Hepatocyte (in vitro differentiated cells): ENCODE data around the gene KDM4B.

ENCODE experiments used
- EZH2phosphoT487 ChIP-seq: fragments of 200-600 bp; sonication (generic); IDR thresholded peaks from one replicate; pipeline ENCODE4 v1.6.1; 2018; ENCODE audit warnings: antibody characterized with exemption, mild to moderate bottlenecking, low read depth, moderate library complexity; ENCODE audit not compliant: unreplicated experiment, severe bottlenecking
- TF ChIP-seq, protein P1 (sequence below): fragments of 200-600 bp; sonication (generic); IDR thresholded peaks from 2 replicates; pipeline ENCODE4 v1.5.1; 2016; ENCODE audit warnings: antibody characterized with exemption, mild to moderate bottlenecking; ENCODE audit not compliant: poor library complexity

DNA sequence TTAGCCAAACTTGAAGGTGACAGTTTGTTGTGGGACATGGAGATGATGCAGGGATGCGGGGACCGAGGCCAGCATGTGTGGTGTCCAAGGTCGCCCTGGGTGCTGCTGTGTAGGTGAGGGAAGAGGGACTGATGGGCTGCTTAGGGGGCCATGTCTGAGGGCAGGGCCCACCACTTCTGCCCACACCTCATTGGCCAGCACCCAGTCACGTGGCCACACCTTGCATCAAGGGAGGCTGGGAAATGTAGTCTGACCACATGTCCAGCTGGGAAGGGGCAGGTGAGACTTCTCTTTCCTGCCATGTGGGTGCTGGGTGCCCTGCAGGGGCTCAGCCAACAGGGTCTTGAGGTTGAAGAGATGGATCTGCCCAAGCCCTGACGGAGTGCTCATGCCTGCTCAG lies 88.9 kb downstream of the KDM4B start:
- TF ChIP-seq EZH2phosphoT487: no peak
- TF ChIP-seq, protein P1, sequence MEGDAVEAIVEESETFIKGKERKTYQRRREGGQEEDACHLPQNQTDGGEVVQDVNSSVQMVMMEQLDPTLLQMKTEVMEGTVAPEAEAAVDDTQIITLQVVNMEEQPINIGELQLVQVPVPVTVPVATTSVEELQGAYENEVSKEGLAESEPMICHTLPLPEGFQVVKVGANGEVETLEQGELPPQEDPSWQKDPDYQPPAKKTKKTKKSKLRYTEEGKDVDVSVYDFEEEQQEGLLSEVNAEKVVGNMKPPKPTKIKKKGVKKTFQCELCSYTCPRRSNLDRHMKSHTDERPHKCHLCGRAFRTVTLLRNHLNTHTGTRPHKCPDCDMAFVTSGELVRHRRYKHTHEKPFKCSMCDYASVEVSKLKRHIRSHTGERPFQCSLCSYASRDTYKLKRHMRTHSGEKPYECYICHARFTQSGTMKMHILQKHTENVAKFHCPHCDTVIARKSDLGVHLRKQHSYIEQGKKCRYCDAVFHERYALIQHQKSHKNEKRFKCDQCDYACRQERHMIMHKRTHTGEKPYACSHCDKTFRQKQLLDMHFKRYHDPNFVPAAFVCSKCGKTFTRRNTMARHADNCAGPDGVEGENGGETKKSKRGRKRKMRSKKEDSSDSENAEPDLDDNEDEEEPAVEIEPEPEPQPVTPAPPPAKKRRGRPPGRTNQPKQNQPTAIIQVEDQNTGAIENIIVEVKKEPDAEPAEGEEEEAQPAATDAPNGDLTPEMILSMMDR: no peak
